HepG2 (cell line): ENCODE results near the gene ZDHHC13. TPM values are rescaled to one million over a fixed set of nuclear protein-coding genes. Genes with fewer than 3 reads are reported as not detected.

Experiments used
- ATAC-seq: fragments of 200-7000 bp; cut with Tn5 transposase; 3 replicates; pipeline ENCODE4 v1.9.1; 2020; ENCODE audit warnings: mild to moderate bottlenecking, moderate library complexity
- BruUV-seq: library from RNA; stranded (reverse); fragments of 400-500 nt; replicated peaks from 2 replicates; lab custom pipeline; 2021; lab: Mats Ljungman, UMichigan
- CTCF ChIA-PET: fragments of 300-600 bp; formaldehyde crosslinking; extraction: SDS; loops from one replicate; lab custom pipeline; 2021; ENCODE audit warnings: low total read pairs, inconsistent platforms, low intra/inter-chr PET ratio; lab: Yijun Ruan, JAX
- POLR2A ChIA-PET: fragments of 350-600 bp; sonication (Branson Sonifier 250); formaldehyde crosslinking; loops from one replicate; lab custom pipeline; 2020; ENCODE audit warnings: antibody characterized with exemption, inconsistent platforms; lab: Yijun Ruan, JAX
- DNase-seq: peaks from one replicate; pipeline ENCODE4 v3.0.0-alpha.2; 2015; ENCODE audit warnings: low spot score
- FAIRE-seq: peaks from 3 replicates; lab custom pipeline; 2011; peaks lifted over from hg19 to GRCh38; lab: Jason Lieb, UNC
- H2AFZ ChIP-seq: one replicate; pipeline ENCODE4 v1.6.1; 2011; ENCODE audit warnings: low read length, inconsistent platforms
- H3K27ac ChIP-seq: fragments of 300-600 bp; 3 replicates; pipeline ENCODE4 v1.8.0; 2011; ENCODE audit warnings: mixed run types, mild to moderate bottlenecking, mixed read lengths, low read length, inconsistent platforms; ENCODE audit not compliant: insufficient read depth; ENCODE audit errors: extremely low read length
- H3K27me3 ChIP-seq, 2 experiments: fragments of 200-600 bp in 1 of 2; 2 replicates in 1 of 2; 3 replicates in 1 of 2; pipeline versions ENCODE4 v1.6.0 to v1.8.0; 2011; ENCODE audit warnings: low read length in 2 of 2, mild to moderate bottlenecking in 2 of 2, moderate library complexity in 2 of 2, inconsistent platforms in 1 of 2; ENCODE audit not compliant: insufficient read depth in 2 of 2, control insufficient read depth in 1 of 2
- H3K36me3 ChIP-seq, 2 experiments: fragments of 200-600 bp in 1 of 2; replicated peaks in 1 of 2; 2 replicates in 1 of 2; 3 replicates in 1 of 2; pipeline versions ENCODE4 v1.5.1 to v1.8.0; 2011; ENCODE audit warnings: low read length in 2 of 2, inconsistent platforms in 1 of 2; ENCODE audit not compliant: insufficient read depth in 2 of 2, control insufficient read depth in 1 of 2
- H3K4me1 ChIP-seq: 2 replicates; pipeline ENCODE4 v1.5.1; 2012; ENCODE audit warnings: low read length, inconsistent platforms; ENCODE audit not compliant: insufficient read depth
- H3K4me2 ChIP-seq: 2 replicates; pipeline ENCODE4 v1.6.0; 2011; ENCODE audit warnings: low read depth, low read length, inconsistent platforms
- H3K4me3 ChIP-seq, 3 experiments: fragments of 200-600 bp in 1 of 3; sonication (generic), shearing (Covaris generic) in 1 of 3; replicated peaks in 1 of 3; 2 replicates each; pipeline ENCODE4 v1.5.1; 2011 to 2016; ENCODE audit warnings: low read length in 3 of 3, inconsistent platforms in 2 of 3, low read depth in 2 of 3, mild to moderate bottlenecking in 2 of 3, control low read depth in 1 of 3, mixed read lengths in 1 of 3; ENCODE audit not compliant: insufficient read depth in 1 of 3
- H3K79me2 ChIP-seq: one replicate; pipeline ENCODE4 v1.6.1; 2011; ENCODE audit warnings: low read length, inconsistent platforms; ENCODE audit not compliant: insufficient read depth
- H3K9ac ChIP-seq: 2 replicates; pipeline ENCODE4 v1.6.0; 2011; ENCODE audit warnings: mild to moderate bottlenecking, low read depth, low read length, inconsistent platforms; ENCODE audit not compliant: insufficient read depth
- H3K9me3 ChIP-seq: 2 replicates; pipeline ENCODE4 v1.5.1; 2012; ENCODE audit warnings: mild to moderate bottlenecking, low read length
- H4K20me1 ChIP-seq: 2 replicates; pipeline ENCODE4 v1.6.0; 2011; ENCODE audit warnings: inconsistent platforms, mild to moderate bottlenecking, low read length, moderate library complexity; ENCODE audit not compliant: insufficient read depth
- RBFOX2 ChIP-seq: fragments of 200-400 bp; formaldehyde crosslinking; IDR thresholded peaks from 2 replicates; pipeline ENCODE4 v1.6.1; 2017; ENCODE audit warnings: low read depth, mild to moderate bottlenecking, low read length
- ZNF12 ChIP-seq: sonication (generic); formaldehyde crosslinking; IDR thresholded peaks from 2 replicates; pipeline ENCODE4 v1.5.0; 2020; ENCODE audit warnings: missing genetic modification reagents
- ZNF496 ChIP-seq: sonication (generic); formaldehyde crosslinking; IDR thresholded peaks from 2 replicates; pipeline ENCODE4 v1.8.1; 2023; ENCODE audit warnings: mild to moderate bottlenecking, moderate library complexity, missing genetic modification reagents; ENCODE audit not compliant: insufficient replicate concordance
- ZNF878 ChIP-seq: sonication (generic); formaldehyde crosslinking; IDR thresholded peaks from 2 replicates; pipeline ENCODE4 v1.8.1; 2023; ENCODE audit warnings: mild to moderate bottlenecking, missing genetic modification reagents, moderate library complexity
- WGBS: methylation state at CpG from one replicate; pipeline ENCODE4 v1.1.6; 2017; ENCODE audit warnings: low lambda C conversion rate; 5-methylcytosine and 5-hydroxymethylcytosine counted together
- in situ Hi-C: cut with HindIII; loops from 2 replicates; pipeline ENCODE4 v1.10.0; 2017; ENCODE audit warnings: low pct_unique_long_range_greater_than_20kb; ENCODE audit not compliant: extremely low pct_ligation_motif_present
- intact Hi-C: fragments of 100-400 bp; cut with micrococcal nuclease; formaldehyde crosslinking; loops from one replicate; pipeline ENCODE4 v1.10.0; 2022; ENCODE audit not compliant: unreplicated experiment
- polyA plus RNA-seq, 8 experiments: library from polyadenylated mRNA; depleted of rRNA in 3 of 8; stranded (reverse) in 7 of 8; unstranded in 1 of 8; fragments of >200 nt; fragmentation: Illumina TruSeq in 4 of 8; extraction: Trizol in 4 of 8; gene quantifications; 2 replicates each; pipeline versions ENCODE4 v1.2.1 to v1.2.3, GENCODE V29; 2011 to 2016; ENCODE audit warnings: low read depth in 4 of 8, missing spikeins in 1 of 8, mixed read lengths in 1 of 8; ENCODE audit not compliant: insufficient read depth in 1 of 8
- total RNA-seq, 5 experiments: library from RNA; depleted of rRNA; stranded (reverse); fragments of >200 nt; fragmentation: Illumina TruSeq; extraction: Trizol; gene quantifications; 2 replicates each; pipeline ENCODE4 v1.2.3, GENCODE V29; 2016; ENCODE audit warnings: low read depth in 1 of 5
- TF ChIP-seq, protein P1 (sequence below): sonication (generic); formaldehyde crosslinking; IDR thresholded peaks from 2 replicates; pipeline ENCODE4 v1.8.0; 2022; ENCODE audit warnings: mild to moderate bottlenecking, missing genetic modification reagents, moderate library complexity
- TF ChIP-seq, protein P2 (sequence below): sonication (generic); formaldehyde crosslinking; IDR thresholded peaks from 2 replicates; pipeline ENCODE4 v1.4.0; 2020; ENCODE audit warnings: missing genetic modification reagents, borderline replicate concordance

Gene ZDHHC13
- total and polyA plus RNA-seq, 2 of the 13 experiments (the other 11 are each of a cell fraction or from before 2014, with no cell fraction given), result 10.9 to 11.8 TPM

DNA sequence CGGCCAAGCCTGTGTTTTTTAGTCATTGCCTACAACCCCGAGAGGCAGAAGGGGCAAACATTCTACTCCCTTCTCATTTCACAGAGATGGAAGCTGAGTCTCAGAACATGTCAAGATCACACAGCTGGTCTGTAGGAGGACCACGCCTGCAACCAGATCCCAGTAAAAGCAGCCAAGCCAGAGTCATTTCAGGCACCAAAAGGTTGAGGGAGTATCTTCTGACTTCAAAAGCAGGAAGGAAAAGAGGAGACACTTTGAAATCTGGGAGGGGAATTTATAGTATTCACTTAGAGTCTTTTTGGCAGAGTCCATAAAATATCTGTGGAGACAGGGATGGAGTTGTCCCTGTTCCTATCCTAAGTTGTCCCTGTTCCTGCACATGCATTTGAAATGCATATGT, 17.9 kb upstream of the ZDHHC13 start (continued):
- no peak for TF ChIP-seq RBFOX2

DNA sequence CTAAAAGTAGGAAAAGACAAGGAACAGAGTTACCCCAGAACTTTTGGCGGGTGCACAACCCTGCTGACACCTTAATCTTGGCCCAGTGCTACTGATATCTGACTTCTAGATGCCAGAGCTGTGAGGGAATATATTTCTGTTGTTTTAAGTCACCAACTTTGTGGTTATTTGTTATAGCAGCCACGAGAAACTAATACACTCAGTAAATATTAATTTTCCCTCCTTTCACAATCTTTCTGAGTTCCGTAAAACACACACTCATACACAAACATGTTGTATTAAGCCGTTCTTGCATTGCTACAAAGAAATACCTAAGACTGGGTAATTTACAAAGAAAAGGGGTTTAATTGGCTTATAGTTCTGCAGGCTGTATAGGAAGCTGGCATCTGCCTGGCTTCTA, 16.1 kb upstream of the ZDHHC13 start:
- in situ Hi-C loops, result no loop called here
- FAIRE-seq (no peak), ATAC-seq (no peak), DNase-seq (no peak)
- H3K4me3 ChIP-seq, result no peak overlapping the region
- no peaks in the 10 kb centered on the region for H3K79me2 ChIP-seq
- peaks cover 0 to 13% of the 10 kb centered on the region in 2 experiments; a peak in 2 of 5 replicates for H3K27me3 ChIP-seq
- no peak overlapping the region for H2AFZ ChIP-seq
- no peak overlapping the region for H3K27ac ChIP-seq
- H3K36me3 ChIP-seq, result no peaks in the 10 kb centered on the region
- H4K20me1 ChIP-seq, result no peaks in the 10 kb centered on the region
- BruUV-seq, result no TSS peak
- POLR2A ChIA-PET, result no interaction called here
- CTCF ChIA-PET, result no interaction called here
- WGBS, result 8% methylated on average over 4 of the region's 4 CpGs
- TF ChIP-seq, protein P1, sequence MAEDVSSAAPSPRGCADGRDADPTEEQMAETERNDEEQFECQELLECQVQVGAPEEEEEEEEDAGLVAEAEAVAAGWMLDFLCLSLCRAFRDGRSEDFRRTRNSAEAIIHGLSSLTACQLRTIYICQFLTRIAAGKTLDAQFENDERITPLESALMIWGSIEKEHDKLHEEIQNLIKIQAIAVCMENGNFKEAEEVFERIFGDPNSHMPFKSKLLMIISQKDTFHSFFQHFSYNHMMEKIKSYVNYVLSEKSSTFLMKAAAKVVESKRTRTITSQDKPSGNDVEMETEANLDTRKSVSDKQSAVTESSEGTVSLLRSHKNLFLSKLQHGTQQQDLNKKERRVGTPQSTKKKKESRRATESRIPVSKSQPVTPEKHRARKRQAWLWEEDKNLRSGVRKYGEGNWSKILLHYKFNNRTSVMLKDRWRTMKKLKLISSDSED (CRISPR knock-in tag), result no peak
- TF ChIP-seq, protein P2, sequence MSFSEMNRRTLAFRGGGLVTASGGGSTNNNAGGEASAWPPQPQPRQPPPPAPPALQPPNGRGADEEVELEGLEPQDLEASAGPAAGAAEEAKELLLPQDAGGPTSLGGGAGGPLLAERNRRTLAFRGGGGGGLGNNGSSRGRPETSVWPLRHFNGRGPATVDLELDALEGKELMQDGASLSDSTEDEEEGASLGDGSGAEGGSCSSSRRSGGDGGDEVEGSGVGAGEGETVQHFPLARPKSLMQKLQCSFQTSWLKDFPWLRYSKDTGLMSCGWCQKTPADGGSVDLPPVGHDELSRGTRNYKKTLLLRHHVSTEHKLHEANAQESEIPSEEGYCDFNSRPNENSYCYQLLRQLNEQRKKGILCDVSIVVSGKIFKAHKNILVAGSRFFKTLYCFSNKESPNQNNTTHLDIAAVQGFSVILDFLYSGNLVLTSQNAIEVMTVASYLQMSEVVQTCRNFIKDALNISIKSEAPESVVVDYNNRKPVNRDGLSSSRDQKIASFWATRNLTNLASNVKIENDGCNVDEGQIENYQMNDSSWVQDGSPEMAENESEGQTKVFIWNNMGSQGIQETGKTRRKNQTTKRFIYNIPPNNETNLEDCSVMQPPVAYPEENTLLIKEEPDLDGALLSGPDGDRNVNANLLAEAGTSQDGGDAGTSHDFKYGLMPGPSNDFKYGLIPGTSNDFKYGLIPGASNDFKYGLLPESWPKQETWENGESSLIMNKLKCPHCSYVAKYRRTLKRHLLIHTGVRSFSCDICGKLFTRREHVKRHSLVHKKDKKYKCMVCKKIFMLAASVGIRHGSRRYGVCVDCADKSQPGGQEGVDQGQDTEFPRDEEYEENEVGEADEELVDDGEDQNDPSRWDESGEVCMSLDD, result no peak
- no peak for TF ChIP-seq ZNF878 (CRISPR knock-in tag)
- peak; percentile 72 for TF ChIP-seq ZNF12 (CRISPR knock-in tag)
- TF ChIP-seq ZNF496 (CRISPR knock-in tag), result no peak
- TF ChIP-seq, all 625 proteins: peak for 1
- no peaks in the 10 kb centered on the region for H3K4me1 ChIP-seq
- intact Hi-C loops, result no loop called here
- no peaks in the 10 kb centered on the region for H3K9me3 ChIP-seq
- H3K4me2 ChIP-seq, result no peak overlapping the region
- no peak overlapping the region for H3K9ac ChIP-seq
